K562 (cell line): ENCODE results near the gene NCOA1. TPM values are rescaled to one million over a fixed set of nuclear protein-coding genes. Genes with fewer than 3 reads are reported as not detected.

Source experiments
- ARNT ChIP-seq, 2 experiments: fragments of 450-650 bp; IDR thresholded peaks; 2 replicates each; pipeline ENCODE4 v1.6.1; 2016; ENCODE audit warnings: mild to moderate bottlenecking in 1 of 2
- E2F8 ChIP-seq: fragments of 450-650 bp; IDR thresholded peaks from 2 replicates; pipeline ENCODE4 v1.7.1; 2018; ENCODE audit warnings: mild to moderate bottlenecking, low read depth; ENCODE audit not compliant: partially characterized antibody
- KLF16 ChIP-seq: IDR thresholded peaks from 2 replicates; pipeline ENCODE4 v1.6.1; 2016; ENCODE audit warnings: antibody characterized with exemption
- POLR2AphosphoS2 ChIP-seq: IDR thresholded peaks from 2 replicates; pipeline ENCODE4 v1.6.1; 2012; ENCODE audit warnings: low read length, improper control_type of control experiment
- SMAD1 ChIP-seq: fragments of 150-350 bp; IDR thresholded peaks from 2 replicates; pipeline ENCODE4 v1.6.1; 2014; ENCODE audit warnings: low read length, low read depth; ENCODE audit not compliant: partially characterized antibody
- SMAD4 ChIP-seq: fragments of 250-450 bp; sonication (Bioruptor Pico); conservative IDR thresholded peaks from 2 replicates; pipeline ENCODE4 v1.8.0; 2021; ENCODE audit warnings: inconsistent platforms, mild to moderate bottlenecking, moderate library complexity
- SMARCC2 ChIP-seq: fragments of 450-650 bp; IDR thresholded peaks from 2 replicates; pipeline ENCODE4 v1.6.1; 2017; ENCODE audit warnings: antibody characterized with exemption, moderate library complexity, mild to moderate bottlenecking, low read depth
- STAT5A ChIP-seq: IDR thresholded peaks from 2 replicates; pipeline ENCODE4 v1.6.1; 2012; ENCODE audit warnings: low read length, inconsistent platforms, borderline replicate concordance
- ZKSCAN3 ChIP-seq: fragments of 250-450 bp; sonication (Bioruptor Pico); IDR thresholded peaks from 2 replicates; pipeline ENCODE4 v1.4.0; 2020
- ZNF146 ChIP-seq: IDR thresholded peaks from one replicate; pipeline ENCODE4 v1.6.1; 2018; ENCODE audit warnings: missing compliant biosample characterization; ENCODE audit not compliant: unreplicated experiment
- ZNF165 ChIP-seq: fragments of 250-450 bp; sonication (Bioruptor Pico); IDR thresholded peaks from 2 replicates; pipeline ENCODE4 v1.4.0; 2020; ENCODE audit warnings: borderline replicate concordance
- ZNF384 ChIP-seq: IDR thresholded peaks from 2 replicates; pipeline ENCODE4 v1.6.1; 2012; ENCODE audit warnings: low read depth, low read length, improper control_type of control experiment
- ZNF589 ChIP-seq: fragments of 200-800 bp; sonication (Bioruptor generic); IDR thresholded peaks from 2 replicates; pipeline ENCODE4 v1.6.1; 2016; ENCODE audit warnings: low read depth, missing genetic modification characterization, missing compliant biosample characterization
- polyA plus RNA-seq, 8 experiments: library from polyadenylated mRNA; depleted of rRNA in 4 of 8; stranded (reverse) in 5 of 8; unstranded in 3 of 8; fragments of >200 nt; fragmentation: Nextera tagmentation in 2 of 8; fragmentation: Illumina TruSeq in 1 of 8; extraction: Ambion mirVana in 2 of 8; extraction: Trizol in 1 of 8; gene quantifications; 2 replicates each; pipeline versions ENCODE4 v1.2.1 to v1.2.3, GENCODE V29; 2011 to 2014; ENCODE audit warnings: inconsistent platforms in 1 of 8, missing spikeins in 1 of 8
- total RNA-seq, 7 experiments: library from RNA; depleted of rRNA in 6 of 7; stranded (reverse); fragments of >200 nt in 6 of 7; fragmentation: Illumina TruSeq in 2 of 7; extraction: Trizol in 2 of 7; gene quantifications; 2 replicates each; pipeline versions ENCODE4 v1.2.1 to v1.2.3, GENCODE V29; 2011 to 2021; ENCODE audit warnings: low replicate concordance in 1 of 7
- TF ChIP-seq, protein P1 (sequence below): sonication (generic); formaldehyde crosslinking; IDR thresholded peaks from 2 replicates; pipeline ENCODE4 v1.8.0; 2023; ENCODE audit warnings: mild to moderate bottlenecking, missing genetic modification reagents
- TF ChIP-seq, protein P2 (sequence below): sonication (generic); formaldehyde crosslinking; IDR thresholded peaks from 2 replicates; pipeline ENCODE4 v1.8.0; 2022; ENCODE audit warnings: mild to moderate bottlenecking, missing genetic modification reagents, borderline replicate concordance

Gene NCOA1
- total and polyA plus RNA-seq, 9 of the 15 experiments (the other 6 are each of a cell fraction or from before 2014, with no cell fraction given): 4.9 to 25.7 (median 17.0) TPM

DNA sequence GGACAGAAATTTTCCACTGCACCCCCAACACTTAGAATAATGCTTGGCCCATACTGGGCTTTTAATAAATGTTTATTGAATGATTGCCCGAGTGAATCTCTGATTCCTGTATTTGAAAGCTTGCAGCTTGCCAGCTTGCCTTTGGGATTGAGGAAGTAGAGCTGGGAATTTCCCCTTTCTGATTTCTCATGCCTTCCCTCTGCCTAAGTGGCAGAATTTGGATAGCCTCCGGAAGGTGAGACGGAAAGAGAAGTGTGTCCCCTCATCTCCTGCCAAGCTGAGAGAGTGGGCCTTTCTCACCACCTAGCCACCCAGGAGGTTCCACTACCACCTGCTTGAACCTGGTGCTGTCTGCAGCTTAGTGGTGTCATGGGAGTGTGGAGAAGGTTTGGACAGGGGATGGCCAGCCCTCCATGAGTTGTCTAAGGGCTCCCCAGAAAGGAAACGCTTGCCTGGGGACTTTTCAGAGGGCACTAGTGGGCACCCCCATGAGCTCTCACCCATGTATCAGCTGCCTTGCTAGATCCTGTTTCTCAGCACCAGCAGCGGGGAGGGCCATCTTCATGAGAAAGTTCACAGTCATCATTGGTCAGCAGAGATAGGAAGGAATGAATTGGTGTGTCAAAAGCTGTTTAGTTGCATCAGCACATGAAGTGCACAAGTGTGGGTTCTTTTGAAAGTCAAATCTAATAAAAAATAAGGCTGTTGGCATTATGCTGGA lies 8.6 kb upstream of the NCOA1 start (continued):
- TF ChIP-seq, protein P1, sequence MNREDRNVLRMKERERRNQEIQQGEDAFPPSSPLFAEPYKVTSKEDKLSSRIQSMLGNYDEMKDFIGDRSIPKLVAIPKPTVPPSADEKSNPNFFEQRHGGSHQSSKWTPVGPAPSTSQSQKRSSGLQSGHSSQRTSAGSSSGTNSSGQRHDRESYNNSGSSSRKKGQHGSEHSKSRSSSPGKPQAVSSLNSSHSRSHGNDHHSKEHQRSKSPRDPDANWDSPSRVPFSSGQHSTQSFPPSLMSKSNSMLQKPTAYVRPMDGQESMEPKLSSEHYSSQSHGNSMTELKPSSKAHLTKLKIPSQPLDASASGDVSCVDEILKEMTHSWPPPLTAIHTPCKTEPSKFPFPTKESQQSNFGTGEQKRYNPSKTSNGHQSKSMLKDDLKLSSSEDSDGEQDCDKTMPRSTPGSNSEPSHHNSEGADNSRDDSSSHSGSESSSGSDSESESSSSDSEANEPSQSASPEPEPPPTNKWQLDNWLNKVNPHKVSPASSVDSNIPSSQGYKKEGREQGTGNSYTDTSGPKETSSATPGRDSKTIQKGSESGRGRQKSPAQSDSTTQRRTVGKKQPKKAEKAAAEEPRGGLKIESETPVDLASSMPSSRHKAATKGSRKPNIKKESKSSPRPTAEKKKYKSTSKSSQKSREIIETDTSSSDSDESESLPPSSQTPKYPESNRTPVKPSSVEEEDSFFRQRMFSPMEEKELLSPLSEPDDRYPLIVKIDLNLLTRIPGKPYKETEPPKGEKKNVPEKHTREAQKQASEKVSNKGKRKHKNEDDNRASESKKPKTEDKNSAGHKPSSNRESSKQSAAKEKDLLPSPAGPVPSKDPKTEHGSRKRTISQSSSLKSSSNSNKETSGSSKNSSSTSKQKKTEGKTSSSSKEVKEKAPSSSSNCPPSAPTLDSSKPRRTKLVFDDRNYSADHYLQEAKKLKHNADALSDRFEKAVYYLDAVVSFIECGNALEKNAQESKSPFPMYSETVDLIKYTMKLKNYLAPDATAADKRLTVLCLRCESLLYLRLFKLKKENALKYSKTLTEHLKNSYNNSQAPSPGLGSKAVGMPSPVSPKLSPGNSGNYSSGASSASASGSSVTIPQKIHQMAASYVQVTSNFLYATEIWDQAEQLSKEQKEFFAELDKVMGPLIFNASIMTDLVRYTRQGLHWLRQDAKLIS (CRISPR knock-in tag): no peak
- no peak for TF ChIP-seq POLR2AphosphoS2
- peak; percentile 85 for TF ChIP-seq ZNF589 (CRISPR knock-in tag)
- TF ChIP-seq ZKSCAN3: no peak
- TF ChIP-seq E2F8: no peak
- TF ChIP-seq ZNF165 (CRISPR knock-in tag): no peak
- no peak for TF ChIP-seq STAT5A
- no peak for TF ChIP-seq KLF16
- peak; percentile 71; the same call in 1 of the 2 replicates for TF ChIP-seq SMARCC2
- no peak for TF ChIP-seq ZNF384
- TF ChIP-seq SMAD4: no peak; the same call in 1 of the 2 replicates
- TF ChIP-seq ZNF146 (CRISPR knock-in tag): no peak
- no peak for TF ChIP-seq SMAD1
- TF ChIP-seq, protein P2, sequence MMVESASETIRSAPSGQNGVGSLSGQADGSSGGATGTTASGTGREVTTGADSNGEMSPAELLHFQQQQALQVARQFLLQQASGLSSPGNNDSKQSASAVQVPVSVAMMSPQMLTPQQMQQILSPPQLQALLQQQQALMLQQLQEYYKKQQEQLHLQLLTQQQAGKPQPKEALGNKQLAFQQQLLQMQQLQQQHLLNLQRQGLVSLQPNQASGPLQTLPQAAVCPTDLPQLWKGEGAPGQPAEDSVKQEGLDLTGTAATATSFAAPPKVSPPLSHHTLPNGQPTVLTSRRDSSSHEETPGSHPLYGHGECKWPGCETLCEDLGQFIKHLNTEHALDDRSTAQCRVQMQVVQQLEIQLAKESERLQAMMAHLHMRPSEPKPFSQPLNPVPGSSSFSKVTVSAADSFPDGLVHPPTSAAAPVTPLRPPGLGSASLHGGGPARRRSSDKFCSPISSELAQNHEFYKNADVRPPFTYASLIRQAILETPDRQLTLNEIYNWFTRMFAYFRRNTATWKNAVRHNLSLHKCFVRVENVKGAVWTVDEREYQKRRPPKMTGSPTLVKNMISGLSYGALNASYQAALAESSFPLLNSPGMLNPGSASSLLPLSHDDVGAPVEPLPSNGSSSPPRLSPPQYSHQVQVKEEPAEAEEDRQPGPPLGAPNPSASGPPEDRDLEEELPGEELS (CRISPR knock-in tag): no peak
- no peak for TF ChIP-seq ARNT (IDR thresholded peaks at IDR 0.05)
